Astrocyte of the spinal cord (primary cell): ENCODE measurements around the gene PYCR2.
"Not testable (repeated sequence)": the region's sequence is repeated elsewhere in the genome, so short reads cannot be mapped to it uniquely, and the experiment has no call there.

ENCODE experiments used
- DNase-seq: peaks from one replicate; pipeline ENCODE4 v3.0.0; 2011; ENCODE audit warnings: low read depth, low spot score
- H3K4me3 ChIP-seq: 2 replicates; pipeline ENCODE4 v1.5.1; 2011; ENCODE audit warnings: low read depth, mild to moderate bottlenecking, low read length, moderate library complexity
- in situ Hi-C: cut with HindIII; loops from 2 replicates; pipeline ENCODE4 v1.10.0; 2017; ENCODE audit warnings: low sequenced_read_pairs
- TF ChIP-seq, protein P1 (sequence below): IDR thresholded peaks from 2 replicates; pipeline ENCODE4 v1.5.1; 2012; ENCODE audit warnings: low read depth, mild to moderate bottlenecking, low read length, inconsistent platforms

The PYCR2 gene

DNA sequence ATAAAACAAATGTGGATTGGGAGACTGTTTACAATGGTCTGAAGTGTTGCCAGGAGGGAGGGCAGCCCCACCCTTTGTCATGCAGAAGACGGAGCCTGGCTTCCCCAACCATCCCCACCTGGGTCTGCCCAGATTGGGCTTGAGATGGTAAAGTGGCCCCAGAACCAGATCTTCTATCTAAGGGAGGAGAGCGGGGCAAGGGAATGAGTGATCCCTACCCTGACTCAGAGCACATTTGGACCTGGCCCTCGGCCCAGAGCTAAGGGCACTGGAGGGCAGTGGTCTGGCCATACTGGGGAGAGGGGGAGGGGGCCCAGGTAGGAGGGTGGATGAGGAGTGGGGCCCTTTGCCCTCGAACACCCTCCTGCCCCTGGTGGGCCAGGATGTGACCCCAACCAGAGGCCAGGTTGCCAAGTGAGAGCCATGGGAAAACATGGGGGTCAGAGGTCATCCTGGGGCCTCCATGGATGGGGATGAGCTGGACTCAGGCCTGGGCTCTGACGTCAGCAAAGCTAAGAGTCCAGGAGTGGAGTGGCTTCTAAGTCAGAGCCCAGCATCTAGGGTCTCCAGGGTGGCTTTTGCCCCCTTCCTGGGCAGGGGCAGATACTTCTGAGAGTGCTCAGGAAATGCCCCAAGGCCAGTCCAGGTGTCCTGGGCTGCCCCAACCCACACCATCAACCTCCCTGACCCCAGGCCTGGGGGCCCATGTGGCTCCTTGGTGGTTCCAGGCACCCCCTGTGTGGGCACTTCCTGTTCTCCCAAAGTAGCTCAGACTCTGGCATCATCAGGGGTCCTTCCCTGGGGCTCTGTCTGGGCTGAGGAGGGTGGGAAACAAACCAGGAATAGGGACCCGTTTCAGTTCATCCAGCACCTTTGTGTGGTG is 33.5 kb downstream of the PYCR2 start:
- DNase-seq: no peak
- in situ Hi-C loops: no loop called here
- H3K4me3 ChIP-seq: no peak overlapping the region
- TF ChIP-seq, protein P1, sequence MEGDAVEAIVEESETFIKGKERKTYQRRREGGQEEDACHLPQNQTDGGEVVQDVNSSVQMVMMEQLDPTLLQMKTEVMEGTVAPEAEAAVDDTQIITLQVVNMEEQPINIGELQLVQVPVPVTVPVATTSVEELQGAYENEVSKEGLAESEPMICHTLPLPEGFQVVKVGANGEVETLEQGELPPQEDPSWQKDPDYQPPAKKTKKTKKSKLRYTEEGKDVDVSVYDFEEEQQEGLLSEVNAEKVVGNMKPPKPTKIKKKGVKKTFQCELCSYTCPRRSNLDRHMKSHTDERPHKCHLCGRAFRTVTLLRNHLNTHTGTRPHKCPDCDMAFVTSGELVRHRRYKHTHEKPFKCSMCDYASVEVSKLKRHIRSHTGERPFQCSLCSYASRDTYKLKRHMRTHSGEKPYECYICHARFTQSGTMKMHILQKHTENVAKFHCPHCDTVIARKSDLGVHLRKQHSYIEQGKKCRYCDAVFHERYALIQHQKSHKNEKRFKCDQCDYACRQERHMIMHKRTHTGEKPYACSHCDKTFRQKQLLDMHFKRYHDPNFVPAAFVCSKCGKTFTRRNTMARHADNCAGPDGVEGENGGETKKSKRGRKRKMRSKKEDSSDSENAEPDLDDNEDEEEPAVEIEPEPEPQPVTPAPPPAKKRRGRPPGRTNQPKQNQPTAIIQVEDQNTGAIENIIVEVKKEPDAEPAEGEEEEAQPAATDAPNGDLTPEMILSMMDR: no peak

DNA sequence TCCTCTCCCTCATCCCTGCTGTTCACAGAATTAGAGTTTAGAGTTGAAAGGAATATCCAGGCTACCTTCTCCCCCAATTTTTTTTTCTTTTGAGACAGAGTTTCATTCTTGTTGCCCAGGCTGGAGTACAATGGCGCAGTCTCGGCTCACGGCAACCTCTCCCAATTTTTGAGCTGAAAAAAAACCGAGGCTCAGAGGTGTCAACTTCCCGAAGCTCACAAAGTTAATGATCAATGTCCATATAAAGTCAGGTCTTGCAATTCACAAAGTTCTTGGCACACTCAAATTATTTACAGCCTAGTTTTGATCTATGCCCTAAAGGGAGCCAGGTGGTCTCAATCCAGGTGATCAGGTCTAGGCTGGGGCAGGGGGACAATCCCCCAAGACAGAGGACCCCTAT is 34.3 kb downstream of the PYCR2 start:
- no peak for DNase-seq
- H3K4me3 ChIP-seq: no peak overlapping the region
- in situ Hi-C loops: no loop called here
- TF ChIP-seq, protein P1: no peak

DNA sequence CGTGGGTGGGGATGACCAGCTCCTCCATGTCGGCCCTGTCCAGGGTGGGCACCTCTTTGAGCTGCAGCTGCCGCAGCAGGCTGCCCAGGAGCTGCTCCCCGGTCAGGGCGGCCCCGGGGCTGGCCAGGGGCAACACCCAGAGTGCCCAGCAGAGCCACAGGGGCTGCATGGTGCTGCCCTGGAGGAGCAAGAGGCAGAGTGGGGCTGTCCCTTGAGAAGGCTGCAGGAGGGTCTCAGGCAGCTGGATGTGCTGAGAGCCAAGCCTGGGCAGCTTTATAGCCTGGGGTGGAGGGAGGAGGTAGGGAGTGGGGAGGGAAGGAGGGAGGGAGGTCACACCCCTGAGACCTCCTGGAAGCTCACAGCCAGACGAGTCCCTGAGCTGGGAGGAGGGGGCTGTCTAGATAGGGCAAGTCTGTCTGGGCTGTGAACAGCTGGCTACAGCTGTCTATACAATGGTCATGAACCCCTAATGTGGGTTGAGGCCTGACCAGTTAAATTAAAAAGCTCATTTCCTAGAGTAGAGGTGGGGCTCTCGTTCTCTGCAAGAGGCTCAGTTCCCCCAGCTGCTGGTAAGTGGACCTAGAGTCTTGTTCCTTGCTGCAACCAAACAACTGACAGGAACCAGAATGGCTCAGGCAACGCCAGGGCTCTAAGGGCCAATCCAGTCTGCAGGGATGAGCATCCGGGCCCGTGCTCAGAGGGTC is 35.0 kb downstream of the PYCR2 start, which contains the start of gene LEFTY1:
TSS of gene LEFTY1 (minus strand) at position 249 of the 704 bp plus-strand sequence. CDS start at position 169, 80 bp downstream.
- in situ Hi-C loops: no loop called here
- TF ChIP-seq, protein P1: no peak
- no peak within 1 kb of the TSS for H3K4me3 ChIP-seq
- no peak for DNase-seq

DNA sequence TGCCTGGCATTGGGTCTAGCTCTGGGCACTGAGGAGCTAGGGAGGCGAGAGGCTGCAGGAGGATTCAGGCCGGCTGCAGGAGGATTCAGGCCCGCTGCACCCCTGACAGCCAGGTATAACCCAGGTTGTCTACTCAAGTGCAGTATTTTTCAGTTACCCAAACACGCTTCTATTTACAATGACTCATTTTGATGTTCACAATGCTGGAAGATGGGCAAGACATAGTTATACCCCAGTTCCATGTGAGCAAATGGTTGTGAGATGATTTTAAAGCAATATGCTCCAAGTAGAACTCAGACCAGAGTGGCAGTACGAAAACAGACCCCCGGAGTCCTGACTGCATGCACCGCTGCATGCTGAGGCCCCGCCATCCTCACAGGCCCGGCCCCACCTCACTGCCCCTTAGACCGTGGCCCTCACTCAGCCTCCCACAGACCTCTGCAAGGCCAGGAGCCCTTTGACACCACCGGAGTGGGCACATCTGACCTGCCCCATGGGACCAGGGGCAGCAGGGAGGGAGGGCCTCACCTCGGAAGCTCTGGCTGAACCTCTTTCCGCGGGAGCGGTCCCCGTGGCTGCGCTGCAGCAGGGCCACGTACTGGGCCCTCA is 35.7 kb downstream of the PYCR2 start:
- H3K4me3 ChIP-seq: no peak overlapping the region
- DNase-seq: no peak
- in situ Hi-C loops: no loop called here
- TF ChIP-seq, protein P1: no peak

DNA sequence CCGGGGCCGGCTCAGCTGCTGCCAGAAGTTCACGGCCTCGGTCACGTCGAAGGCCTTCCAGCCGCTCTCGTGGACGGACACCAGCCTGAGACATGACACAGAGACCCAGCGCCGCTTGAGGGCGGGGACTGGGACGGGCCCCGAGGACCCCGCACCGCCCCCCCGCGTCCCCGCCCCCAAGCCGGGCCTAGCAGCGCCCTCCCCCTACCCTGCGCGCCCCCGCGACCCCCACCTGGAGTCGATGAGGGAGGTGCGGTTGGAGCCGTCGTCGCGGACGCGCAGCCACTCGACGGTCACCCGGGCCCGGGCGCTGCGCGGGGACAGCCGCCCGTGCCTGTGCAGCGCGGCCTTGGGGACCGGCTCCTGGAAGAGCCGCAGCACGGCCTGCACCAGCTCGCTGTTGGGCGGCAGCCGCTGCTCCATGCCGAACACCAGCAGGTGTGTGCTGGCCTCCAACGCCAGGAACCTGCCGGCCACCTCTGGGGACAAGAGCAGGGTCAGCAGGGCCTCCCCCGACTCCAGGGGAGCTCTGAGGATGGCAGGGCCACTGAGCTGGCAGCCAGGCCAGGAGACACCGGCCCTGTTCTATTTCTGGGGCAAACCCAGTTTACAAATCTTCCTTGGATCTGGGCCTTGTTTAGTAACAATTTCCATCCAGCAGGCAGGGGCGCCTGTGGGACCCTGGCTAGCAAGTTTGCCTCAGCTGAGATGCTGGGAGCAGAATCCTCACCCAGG is 36.3 kb downstream of the PYCR2 start:
- H3K4me3 ChIP-seq, DNase-seq, in situ Hi-C loops: not testable (repeated sequence)

DNA sequence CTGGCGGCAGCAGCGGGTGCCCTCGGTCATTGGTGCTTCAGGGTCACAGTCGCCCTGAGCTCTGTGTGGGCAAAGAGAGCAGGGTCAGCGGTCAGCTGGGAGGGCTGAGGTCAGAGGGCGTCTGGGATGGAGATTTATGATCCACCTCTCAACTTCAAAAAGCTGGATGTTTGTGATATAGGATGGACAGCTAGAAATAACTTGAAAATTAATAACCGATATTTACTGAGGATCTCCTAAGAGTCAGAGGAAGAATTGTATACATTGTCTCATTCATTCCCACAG is 37.1 kb downstream of the PYCR2 start:
- TF ChIP-seq, protein P1: no peak
- DNase-seq: no peak
- no peak overlapping the region for H3K4me3 ChIP-seq
- in situ Hi-C loops: no loop called here
